H4 (cell line): ENCODE results near the gene PCBP3. TPM values are rescaled to one million over a fixed set of nuclear protein-coding genes. Genes with fewer than 3 reads are reported as not detected.

Experiments used
- DNase-seq: peaks from one replicate; pipeline ENCODE4 v3.0.0-alpha.2; 2015; ENCODE audit warnings: low spot score
- total RNA-seq: library from RNA; depleted of rRNA; stranded (reverse); fragments of >200 nt; shearing (Covaris generic); gene quantifications from 2 replicates; pipeline ENCODE4 v1.2.3, GENCODE V29; 2014

PCBP3 gene
- total RNA-seq, 1 experiment from 2014 or later: 6.1 TPM

DNA sequence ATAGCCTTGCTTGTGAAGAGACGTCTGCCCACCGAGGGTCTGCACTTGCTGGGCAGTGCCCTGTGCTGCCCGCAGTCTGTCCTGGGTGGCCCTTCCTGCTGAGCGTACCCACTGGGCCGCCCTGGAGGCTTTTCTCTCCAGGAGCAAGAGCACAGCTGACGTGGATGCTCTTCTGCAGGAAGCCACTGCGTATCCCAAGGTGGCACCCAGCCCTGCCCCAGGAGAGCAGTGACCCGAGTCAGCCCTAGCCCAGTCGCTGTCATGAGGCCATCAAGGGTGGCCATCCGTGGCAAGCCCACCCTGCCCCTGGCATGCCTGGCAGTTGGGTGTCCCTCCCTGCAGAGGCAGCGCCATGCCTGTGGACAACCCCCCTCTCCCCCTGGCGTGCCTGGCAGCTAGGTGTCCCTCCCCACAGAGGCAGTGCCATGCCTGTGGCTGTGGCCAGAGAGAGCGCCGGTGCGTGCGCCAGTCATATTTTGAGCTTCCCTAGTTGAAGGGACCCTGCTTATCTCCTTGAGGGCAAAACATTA is 286.8 kb downstream of the PCBP3 start:
- DNase-seq: no peak

DNA sequence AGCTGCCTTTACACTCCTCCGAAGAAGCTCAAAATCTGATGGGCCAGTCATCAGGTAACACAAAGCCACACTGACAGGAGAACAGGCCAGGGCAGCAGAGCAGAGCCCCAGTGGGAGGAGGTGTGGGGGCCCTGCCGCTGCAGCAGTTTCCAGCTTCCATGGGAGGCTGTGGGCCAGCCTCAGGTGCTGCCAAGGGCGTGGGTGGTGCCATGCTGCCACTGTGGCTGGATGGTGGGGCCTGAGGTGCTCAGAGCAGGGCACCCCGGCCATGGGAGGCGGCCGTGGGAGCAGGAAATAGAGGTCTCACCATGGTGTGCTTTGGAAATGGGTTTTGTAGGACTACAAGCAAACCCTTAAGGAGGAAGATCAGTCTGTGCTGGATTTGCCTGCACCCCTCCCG is 287.3 kb downstream of the PCBP3 start:
- no peak for DNase-seq

DNA sequence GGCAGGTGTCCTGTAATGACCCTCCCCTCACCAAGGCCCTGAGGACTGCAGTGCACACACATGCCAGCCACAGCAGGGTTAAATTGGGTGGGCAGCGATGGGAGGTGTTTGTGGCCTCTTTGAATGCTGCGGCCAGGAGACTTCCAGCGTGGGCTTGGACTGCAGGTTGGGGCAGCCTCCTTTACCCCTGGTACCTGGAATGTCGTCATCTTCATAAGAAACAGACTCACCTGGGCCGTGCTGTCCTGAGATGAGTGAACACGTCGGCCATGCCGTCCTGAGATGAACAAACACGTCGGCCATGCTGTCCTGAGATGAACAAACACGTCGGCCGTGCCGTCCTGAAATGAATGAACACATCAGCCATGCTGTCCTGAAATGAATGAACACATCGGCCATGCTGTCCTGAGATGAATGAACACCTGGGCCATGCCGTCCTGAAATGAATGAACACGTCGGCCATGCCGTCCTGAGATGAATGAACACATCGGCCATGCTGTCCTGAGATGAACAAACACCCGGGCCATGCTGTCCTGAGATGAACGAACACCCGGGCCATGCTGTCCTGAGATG is 288.0 kb downstream of the PCBP3 start:
- DNase-seq: no peak

DNA sequence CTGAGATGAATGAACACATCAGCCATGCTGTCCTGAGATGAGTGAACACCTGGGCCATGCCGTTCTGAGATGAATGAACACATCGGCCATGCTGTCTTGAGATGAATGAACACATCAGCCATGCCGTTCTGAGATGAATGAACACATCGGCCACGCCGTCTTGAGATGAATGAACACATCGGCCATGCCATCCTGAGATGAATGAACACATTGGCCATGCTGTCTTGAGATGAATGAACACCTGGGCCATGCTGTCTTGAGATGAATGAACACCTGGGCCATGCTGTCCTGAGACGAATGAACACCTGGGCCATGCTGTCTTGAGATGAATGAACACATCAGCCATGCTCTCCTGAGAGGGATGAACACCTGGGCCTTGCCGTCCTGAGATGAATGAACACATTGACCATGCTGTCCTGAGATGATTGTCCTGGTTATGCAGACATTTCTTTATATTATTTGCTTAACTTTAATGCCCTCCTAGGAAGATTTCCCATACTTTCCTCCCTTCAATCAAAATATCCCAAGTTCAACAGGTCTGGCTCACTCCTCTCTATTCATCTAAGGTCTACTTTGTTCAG is 289.5 kb downstream of the PCBP3 start:
- no peak for DNase-seq

DNA sequence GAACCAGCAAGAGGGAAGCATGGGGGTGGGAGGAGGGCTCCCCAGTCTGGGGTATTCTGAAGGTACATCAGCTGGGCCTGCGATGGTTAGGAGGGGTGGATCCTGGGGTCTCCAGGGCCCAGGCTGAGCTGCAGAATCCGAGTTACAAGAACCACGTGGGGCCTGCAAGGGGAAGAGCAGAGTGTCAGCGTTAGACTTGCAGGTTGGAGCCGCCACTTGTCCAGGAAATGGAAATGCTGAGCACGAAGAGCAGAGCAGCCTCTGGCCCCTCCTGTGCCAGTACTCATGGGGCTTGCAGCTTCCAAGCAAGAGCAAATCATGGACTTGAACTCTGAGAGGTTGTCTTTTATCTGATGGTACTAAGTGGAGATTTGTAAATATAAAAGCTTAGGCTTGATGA is 290.6 kb downstream of the PCBP3 start:
- no peak for DNase-seq

DNA sequence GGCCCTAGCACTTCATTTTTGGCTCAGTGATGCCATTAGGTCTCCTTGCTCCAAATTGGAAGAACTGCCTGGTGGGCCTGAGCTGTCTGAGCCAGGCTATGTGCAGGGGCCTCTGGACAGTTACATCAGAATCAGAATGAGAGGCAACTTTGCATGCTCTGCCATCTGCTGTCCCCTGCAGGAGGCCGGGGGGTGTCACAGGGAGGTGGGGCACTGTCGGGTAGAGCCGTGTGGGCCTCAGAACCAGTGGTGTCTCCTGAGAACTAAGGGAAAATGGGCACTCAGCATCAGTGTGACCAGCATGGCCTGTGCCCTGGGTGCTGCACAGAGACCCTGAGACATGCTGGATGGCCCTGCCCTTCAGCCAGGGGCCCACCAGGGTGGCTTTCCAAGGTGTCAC is 291.0 kb downstream of the PCBP3 start:
- DNase-seq: no peak

DNA sequence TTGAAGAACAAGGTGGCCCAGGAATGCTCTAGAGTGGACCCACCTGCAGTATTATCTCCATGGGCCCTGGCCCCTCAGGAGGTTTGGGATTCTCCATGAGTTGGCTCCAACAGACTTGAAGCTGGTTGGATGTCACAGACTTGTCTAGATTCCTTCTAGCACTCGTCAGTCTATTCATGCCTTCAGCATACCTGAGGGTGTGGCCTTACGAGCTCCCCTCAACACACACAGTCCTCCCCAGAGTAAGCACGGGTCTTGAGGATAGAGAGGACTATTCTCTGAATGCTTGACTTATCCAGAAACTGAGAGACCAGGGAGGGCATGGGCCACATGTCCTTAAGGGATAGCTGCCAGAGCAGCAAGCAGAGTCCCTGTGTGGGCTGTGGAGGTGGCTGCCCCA is 292.1 kb downstream of the PCBP3 start:
- no peak for DNase-seq

DNA sequence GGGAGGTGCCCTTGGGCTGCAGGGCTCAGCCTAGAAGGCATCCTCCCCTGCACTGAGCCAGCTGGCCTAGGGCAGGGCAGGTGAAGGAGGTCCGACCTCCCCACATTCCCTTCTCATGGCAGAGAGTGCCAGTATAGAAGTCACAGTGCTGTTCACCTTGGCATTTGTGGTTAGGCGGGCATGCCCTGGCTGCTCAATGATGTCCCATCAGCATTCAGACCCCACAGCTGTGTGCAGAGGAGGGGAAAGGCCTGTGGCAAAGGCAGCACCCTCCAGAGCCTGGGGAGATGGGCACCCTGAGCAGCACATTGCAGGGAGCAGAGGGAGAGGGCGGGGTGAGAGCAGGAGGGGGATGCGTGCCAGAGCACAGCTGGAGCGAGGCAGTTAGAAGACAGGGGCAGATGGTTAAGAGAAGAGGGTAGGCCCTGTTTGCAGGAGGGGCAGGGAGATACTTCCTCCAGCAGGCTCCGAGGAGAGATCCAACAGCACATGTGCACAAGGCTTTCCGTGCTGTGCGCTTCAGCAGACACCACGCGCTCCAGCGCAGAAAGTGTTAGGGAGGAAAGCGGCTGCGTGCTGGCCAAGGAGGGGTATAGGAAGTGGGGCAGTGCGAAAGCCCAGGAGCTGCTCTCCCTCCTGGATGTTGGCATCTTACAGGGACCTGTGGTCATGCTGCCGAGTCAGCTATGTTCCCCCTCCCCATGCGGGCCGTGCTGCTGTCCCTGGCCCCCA is 294.4 kb downstream of the PCBP3 start:
- DNase-seq: no peak

DNA sequence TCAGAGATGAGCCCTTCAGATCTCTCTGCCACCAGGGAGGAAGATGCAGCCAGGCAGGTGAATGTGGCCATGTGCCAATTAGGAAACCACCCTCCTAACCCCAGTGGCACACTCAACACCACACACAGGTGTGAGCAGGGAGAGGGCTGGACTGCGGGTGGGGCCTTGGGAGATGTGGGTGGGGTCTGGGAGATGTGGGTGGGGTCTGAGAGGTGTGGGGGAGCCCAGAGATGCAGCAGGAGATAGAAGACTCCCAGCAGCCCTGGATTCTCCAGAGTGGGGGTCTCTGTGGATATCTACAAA is 294.9 kb downstream of the PCBP3 start:
- DNase-seq: no peak

DNA sequence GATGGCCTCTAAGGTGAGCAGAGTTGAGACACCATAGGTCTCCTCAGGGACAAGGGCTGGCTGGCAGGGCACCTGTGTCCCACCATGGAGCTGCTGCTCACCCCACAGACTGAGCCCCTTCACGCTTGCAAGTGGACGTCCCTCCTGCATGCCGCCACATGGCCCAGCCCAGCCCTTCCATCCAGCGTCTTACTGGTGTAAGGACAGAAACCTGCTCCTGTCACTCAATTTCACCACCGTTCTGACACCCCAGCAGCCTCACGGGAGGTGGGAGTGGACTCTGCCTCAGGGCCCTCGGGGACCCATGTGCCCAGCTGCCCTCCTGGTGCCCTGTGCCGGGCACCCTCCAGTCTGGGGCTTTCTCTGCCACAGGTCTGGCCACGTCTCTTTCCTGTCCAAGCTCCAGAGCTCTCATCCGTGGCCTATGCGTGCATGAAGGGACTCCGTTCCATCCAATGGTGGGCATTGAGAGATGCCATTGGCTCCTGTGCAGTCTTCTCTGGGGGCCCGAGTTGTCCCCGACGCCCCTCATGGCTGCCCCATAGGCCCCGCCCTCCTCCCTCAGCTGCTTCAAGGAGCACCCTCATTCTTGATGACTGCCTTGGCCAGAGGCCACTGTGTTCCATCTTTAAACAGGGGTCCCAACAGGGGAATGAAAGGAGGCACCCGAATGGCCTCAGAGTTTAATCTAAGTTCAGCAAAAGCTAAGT is 295.4 kb downstream of the PCBP3 start:
- DNase-seq: no peak

DNA sequence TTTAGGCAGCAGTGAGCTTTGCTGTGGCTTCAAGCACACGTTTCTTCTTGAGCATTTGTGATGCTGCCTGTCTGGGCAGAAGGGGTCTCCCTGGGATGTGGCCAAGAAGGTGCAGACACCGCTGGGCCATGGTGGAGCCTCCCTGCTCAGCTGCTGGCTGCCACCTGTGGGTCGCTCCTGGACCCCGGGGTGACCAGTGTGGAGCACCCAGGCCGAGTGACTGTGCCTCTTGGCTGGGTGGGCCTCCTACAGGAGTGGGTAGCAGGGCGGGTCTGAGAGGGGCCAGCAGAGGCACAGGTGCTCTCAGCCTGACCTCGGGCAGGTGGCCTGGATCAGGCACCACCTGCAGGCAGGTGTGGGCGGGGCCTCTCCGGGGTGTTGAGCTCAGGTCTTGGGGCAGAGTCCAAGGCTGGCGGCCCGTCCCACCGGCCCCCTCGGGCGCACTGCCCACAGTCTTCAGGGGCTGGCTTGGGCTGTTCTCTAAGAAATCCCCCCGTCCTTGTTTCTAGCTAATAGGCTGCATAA is 296.1 kb downstream of the PCBP3 start:
- DNase-seq: no peak

DNA sequence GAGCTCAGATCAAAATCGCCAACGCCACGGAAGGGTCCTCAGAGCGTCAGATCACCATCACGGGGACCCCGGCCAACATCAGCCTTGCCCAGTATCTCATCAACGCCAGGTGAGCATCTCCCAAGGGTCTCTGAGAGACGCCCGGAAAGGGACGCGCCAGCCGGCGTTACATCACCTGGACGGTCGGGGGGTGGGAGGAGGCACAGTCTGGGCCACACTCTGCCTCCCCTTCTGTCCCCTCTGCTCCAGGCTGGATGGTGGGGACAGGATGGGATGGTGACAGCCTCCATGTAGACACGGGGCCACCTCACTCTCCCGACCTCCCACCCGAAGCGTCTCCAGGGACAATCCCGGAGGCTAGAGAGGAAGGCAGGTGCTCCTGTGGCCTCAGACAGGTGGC is 296.6 kb downstream of the PCBP3 start:
- DNase-seq: no peak

DNA sequence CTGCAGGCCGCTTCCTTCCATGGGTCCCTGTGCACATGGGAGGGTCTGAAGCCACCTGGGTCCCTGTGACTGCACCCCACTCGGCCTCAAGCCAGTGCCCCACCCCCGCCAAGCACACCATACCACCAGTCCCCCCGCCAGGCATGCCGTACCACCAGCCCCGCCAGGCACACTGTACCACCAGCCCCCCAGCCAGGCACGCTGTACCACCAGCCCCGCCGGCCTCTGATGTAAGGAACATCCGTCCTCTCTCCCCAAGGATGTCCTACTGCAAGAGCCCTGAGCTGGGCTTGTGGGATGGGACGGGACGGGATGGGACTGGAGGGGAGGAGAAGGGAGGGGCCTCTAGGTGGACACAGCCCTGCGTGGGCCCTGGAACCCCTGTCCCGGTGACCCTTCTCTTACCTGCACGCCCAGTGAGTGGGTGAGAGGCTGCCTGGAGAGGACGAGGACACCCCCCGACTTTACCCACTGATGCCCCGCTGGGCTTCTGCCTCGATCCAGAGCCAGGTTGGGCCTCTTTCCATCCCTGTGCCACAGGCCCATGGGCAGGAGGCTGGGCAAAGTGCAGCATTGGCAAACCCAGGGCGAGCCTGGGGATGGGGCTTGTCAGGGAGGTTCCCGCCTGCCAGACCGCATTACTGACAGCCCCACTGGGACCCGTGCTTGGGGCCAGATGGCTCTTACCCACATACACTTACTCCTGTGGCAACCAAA is 297.3 kb downstream of the PCBP3 start:
- DNase-seq: no peak

DNA sequence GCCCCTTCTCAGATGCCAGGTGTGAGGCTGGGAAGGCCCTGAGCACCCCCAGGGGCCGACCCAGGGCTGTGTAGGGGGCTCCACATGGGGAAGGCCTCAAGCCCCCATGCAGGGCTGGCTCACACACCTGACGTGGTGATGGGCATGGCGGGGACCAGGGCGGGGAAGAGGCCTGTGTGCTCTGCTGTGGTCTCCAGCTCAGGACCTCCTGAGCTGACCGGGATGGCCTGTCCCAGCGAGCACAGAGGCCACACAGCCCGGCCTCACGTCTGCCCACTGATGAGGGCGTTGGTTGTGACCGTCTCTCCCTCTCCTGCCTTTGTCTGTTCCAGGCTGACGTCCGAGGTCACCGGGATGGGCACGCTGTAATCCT is 297.8 kb downstream of the PCBP3 start:
- no peak for DNase-seq

DNA sequence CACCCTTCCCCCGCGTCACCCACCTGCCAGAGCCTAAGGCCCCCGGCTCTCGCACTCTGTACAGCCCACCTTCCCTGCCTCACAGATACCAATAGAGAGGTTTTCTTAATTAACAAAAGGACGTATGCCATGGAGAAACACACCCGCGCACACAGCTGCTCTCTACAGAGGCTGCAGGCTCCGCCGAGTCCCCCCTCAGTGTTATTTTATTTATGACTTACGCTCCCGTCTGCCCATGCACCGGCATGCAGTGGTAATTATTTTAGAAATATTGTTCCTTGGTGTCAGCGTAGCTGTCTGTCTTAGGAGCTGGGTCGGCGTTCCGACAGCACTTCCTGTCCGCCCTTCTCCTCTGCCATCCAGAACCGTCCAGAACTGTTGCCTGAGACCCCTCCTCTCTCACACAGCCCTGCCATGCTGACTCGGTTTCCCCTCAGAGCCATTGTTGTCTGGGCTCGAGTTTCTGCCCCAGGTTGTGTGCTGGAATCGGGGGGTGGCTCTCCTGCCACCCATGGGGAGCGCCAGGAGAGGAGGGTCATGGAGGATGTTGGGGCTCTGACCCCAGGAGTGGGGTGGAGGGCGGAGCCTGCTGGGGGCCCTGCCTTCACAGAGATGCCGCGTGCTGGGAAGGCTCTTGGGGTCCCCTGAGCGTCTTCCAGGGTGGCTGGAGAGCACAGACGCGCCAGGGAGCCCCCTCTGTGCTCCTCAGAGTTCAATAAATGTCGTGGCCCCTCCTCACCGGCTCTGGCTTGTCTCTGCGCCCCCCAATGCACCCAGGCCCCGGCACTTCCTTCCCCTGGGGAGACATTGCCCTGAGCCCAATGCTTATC is 298.4 kb downstream of the PCBP3 start:
- no peak for DNase-seq

DNA sequence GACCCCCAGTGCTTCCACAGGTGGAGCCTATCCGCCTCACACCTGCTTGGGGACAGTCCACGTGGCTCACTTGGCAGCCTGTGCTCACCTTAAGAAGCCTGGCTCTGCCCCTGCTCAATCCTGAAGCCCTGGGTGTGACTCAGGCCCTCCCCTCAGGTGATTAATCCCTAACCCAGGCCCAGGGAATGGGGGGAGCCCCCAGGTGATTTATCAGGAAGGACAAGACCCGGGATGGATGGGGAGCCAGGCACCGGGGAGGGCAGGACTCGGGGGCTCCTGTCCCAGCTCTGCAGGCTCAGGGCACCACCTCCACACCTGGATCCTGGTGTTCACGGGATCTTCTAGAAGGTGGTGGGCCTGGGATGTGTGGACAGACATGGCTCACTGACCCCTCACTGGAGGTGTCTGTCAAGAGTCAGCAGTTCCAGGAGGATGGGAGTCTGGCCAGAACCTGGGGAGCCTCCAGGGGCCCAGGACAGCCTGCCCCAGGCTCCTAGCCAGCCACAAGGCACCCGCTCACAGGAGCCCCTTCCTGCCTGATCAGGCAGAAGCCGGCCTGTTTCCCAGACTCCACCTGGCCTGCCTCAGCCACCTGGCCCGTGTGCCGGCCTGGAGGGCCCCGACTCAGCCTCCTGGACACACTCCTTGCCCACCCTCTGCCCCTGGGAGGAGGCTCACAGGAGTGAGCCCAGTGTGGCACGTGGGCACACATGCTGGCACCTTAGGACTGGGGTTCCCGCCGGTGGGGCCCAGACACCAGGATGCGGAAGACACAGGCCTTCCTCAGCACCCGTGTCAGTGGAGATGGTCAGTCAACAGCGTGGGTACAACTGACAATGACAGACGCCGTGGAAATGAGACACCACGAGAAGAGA is 299.5 kb downstream of the PCBP3 start:
- DNase-seq: no peak

DNA sequence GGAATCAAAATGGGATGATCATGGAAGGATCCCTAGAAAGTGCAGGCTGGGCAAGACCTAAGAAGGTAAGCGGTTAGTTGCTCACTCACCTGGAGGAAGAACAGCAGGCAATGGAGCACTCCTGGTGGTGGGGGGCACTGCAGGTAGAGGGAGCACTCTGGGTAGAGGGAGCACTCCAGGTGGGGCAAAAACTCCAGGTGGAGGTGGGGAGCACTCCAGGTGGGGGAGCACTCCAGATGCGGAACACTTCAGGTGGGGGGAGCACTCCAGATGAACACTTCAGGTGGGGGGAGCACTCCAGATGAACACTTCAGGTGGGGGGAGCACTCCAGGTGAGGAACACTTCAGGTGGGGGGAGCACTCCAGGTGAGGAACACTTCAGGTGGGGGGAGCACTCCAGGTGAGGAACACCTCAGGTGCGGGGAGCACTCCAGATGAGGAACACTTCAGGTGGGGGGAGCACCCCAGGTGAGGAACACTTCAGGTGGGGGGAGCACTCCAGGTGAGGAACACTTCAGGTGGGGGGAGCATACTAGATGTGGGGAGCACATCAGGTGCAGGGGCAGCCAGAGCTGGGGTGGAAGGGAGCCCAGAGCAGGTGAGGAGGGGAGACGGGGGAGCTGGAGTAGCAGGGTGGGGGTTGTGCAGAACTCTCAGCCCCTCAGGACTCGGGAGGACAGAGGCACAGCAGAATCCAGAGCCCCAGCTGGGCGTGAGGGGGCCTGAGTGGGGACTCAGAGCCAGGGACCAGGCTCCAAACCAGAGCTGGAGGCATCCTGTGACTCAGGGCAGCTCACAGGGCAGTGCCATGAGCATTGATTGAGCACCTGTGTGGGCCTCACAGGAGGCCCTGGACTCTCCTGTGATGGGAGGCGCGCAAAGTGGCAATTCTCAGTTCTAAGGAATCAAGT is 300.4 kb downstream of the PCBP3 start:
- no peak for DNase-seq

DNA sequence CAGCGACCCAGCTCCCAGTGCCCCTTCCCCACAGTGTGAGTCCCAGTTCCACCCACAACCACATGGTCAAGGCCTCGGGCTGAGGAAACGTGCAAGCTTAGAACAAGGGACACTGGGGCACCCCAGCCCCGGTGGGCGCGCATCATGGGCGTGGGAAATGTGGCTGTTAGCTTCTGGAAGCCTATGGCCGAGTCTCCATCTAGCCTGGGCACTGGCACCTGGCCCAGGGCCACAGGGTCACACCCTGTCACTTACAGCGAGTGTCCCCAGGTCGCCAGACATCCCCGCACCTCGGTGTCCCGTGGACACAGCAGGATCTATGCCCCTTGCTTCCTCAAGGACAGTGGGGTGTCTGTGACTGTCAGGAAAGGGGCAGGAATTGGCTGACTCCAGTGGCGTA is 301.1 kb downstream of the PCBP3 start:
- no peak for DNase-seq
